ENCODE data around the gene SETD1B.

Gene SETD1B

GRCh38 chr12:121795034-121795968 is 8.5 kb upstream of the SETD1B start:
- peak; percentile 72 to 80 for DNase-seq (ENCODE audit: low read depth in 2 of 2)

- DNase-seq (ENCODE audit: low read depth in 2 of 2) = no peak
Observed at GRCh38 chr12:121796855-121797751, 6.7 kb upstream of the SETD1B start.

- no peak for DNase-seq (ENCODE audit: low read depth in 2 of 2)
Observed at GRCh38 chr12:121797937-121798786, 5.6 kb upstream of the SETD1B start.

GRCh38 chr12:121798787-121799155 is 5.0 kb upstream of the SETD1B start:
- DNase-seq (ENCODE audit: low read depth in 2 of 2) = no peak

GRCh38 chr12:121799156-121799841 is 4.5 kb upstream of the SETD1B start:
- no peak for DNase-seq (ENCODE audit: low read depth in 2 of 2)

GRCh38 chr12:121799842-121800693 is 3.7 kb upstream of the SETD1B start:
- DNase-seq (ENCODE audit: low read depth in 2 of 2) = peak; percentile 79 to 84

- DNase-seq (ENCODE audit: low read depth in 2 of 2) = peak in 1 of 2 donors; percentile 57
Observed at GRCh38 chr12:121800694-121801594, 2.9 kb upstream of the SETD1B start.

- no peak for DNase-seq (ENCODE audit: low read depth in 2 of 2)
Observed at GRCh38 chr12:121801595-121802484, 2.0 kb upstream of the SETD1B start.

GRCh38 chr12:121802485-121802842 is 1.3 kb upstream of the SETD1B start:
- DNase-seq (ENCODE audit: low read depth in 2 of 2) = no peak

GRCh38 chr12:121802843-121803698 is 738 bp upstream of the SETD1B start:
- peak; percentile 71 to 73 for DNase-seq (ENCODE audit: low read depth in 2 of 2)

- no peak for DNase-seq (ENCODE audit: low read depth in 2 of 2)
Observed at GRCh38 chr12:121804417-121805111, 755 bp downstream of the SETD1B start.

- no peak for DNase-seq (ENCODE audit: low read depth in 2 of 2)
Observed at GRCh38 chr12:121805171-121806008, 1.6 kb downstream of the SETD1B start.

- DNase-seq (ENCODE audit: low read depth in 2 of 2) = no peak
Observed at GRCh38 chr12:121806009-121806545, 2.3 kb downstream of the SETD1B start.

- DNase-seq (ENCODE audit: low read depth in 2 of 2) = no peak
Observed at GRCh38 chr12:121806546-121807423, 3.0 kb downstream of the SETD1B start.
